ENCODE measurements around the gene AOPEP. TPM values are rescaled to one million over a fixed set of nuclear protein-coding genes. Genes with fewer than 3 reads are reported as not detected.

The AOPEP gene
- total and polyA plus RNA-seq, 2 donors (not counting 3 experiments of a cell fraction or from before 2014, with no cell fraction given) = 20.2 to 41.6 TPM

GRCh38 chr9:94859226-94859625, 132.7 kb downstream of the AOPEP start:
- TF ChIP-seq MAX (IDR thresholded peaks at IDR 0.05; ENCODE audit: insufficient read depth, insufficient read length) (no peak), FOS (IDR thresholded peaks at IDR 0.05; ENCODE audit: borderline replicate concordance, insufficient read depth, low read length) (no peak), POLR2AphosphoS5 (IDR thresholded peaks at IDR 0.05; ENCODE audit: insufficient read depth, low read depth, low read length) (no peak), JUN (IDR thresholded peaks at IDR 0.05; ENCODE audit: borderline replicate concordance, insufficient read depth, insufficient read length, low read depth) (no peak), CTCF (IDR thresholded peaks at IDR 0.05; ENCODE audit: extremely low read depth in 1 of 2, insufficient read depth in 1 of 2, low read depth in 1 of 2, low read length in 2 of 2) (no peak), GATA2 (IDR thresholded peaks at IDR 0.05; ENCODE audit: insufficient read depth, insufficient read length, low read depth, low read length) (no peak), EZH2 (IDR thresholded peaks at IDR 0.05; ENCODE audit: borderline replicate concordance, low read depth, low read length, severe bottlenecking) (no peak), POLR2A (IDR thresholded peaks at IDR 0.05; ENCODE audit: low read depth, low read length) (no peak), MYC (IDR thresholded peaks at IDR 0.05; ENCODE audit: low read depth, low read length) (no peak)
- Histone ChIP-seq H3K79me2 (ENCODE audit: control insufficient read depth, insufficient read depth, low read length) (no peaks in the 10 kb centered on the region), H3K9me1 (replicated peaks; ENCODE audit: control insufficient read depth, extremely low read depth, insufficient read depth, low read length) (no peaks in the 10 kb centered on the region), H4K20me1 (replicated peaks; ENCODE audit: control insufficient read depth, extremely low read depth, insufficient read depth, low read length) (no peaks in the 10 kb centered on the region), H3K4me2 (ENCODE audit: insufficient read depth, low read length) (no peak overlapping the region), H3K9me3 (replicated peaks; ENCODE audit: control insufficient read depth, insufficient read depth, low read length) (no peaks in the 10 kb centered on the region), H3K4me1 (ENCODE audit: control insufficient read depth, extremely low read depth, insufficient read depth, low read length) (no peaks in the 10 kb centered on the region), H3K4me3 (replicated peaks in 1 of 3; ENCODE audit: insufficient read depth in 1 of 3, low read depth in 1 of 3, low read length in 3 of 3) (no peak overlapping the region), H3K9ac (replicated peaks; ENCODE audit: extremely low read depth, insufficient read depth, low read length) (no peak overlapping the region), H3K36me3 (ENCODE audit: control insufficient read depth in 2 of 2, extremely low read depth in 1 of 2, insufficient read depth in 2 of 2, low read length in 2 of 2) (no peaks in the 10 kb centered on the region), H2AFZ (ENCODE audit: low read depth, low read length) (no peak overlapping the region), H3K27ac (ENCODE audit: insufficient read depth, low read depth, low read length) (no peak overlapping the region), H3K27me3 (ENCODE audit: control insufficient read depth in 2 of 2, insufficient read depth in 2 of 2, low read length in 2 of 2) (no peaks in the 10 kb centered on the region)
- dilution Hi-C loops (cut with MboI; ENCODE audit: extremely low pct_ligation_motif_present, low sequenced_read_pairs) (no loop called here), intact Hi-C loops (cut with micrococcal nuclease) (no loop called here)
- FAIRE-seq (no peak), DNase-seq (ENCODE audit: low read depth, low spot score) (no peak)
- BruUV-seq (replicated peaks) = no TSS peak
- ChIA-PET POLR2A (no interaction called here), CTCF (no interaction called here)

Data from endothelial cell of umbilical vein (primary cell).